GM19372 (cell line): ENCODE results near the gene ATP6V0C.

Experiments used
- ATAC-seq: cut with Tn5 transposase; IDR thresholded peaks from one replicate; pipeline ENCODE4 v1.9.1; 2021; ENCODE audit warnings: mild to moderate bottlenecking, low read depth, moderate library complexity; ENCODE audit not compliant: unreplicated experiment

Gene ATP6V0C

GRCh38 chr16:2490190-2491105, 23.3 kb upstream of the ATP6V0C start:
- no peak for ATAC-seq

GRCh38 chr16:2492292-2492691, 21.5 kb upstream of the ATP6V0C start:
- no peak for ATAC-seq

GRCh38 chr16:2493605-2494004, 20.1 kb upstream of the ATP6V0C start:
- ATAC-seq: no peak

- ATAC-seq: no peak
Observed at GRCh38 chr16:2494616-2495015, 19.1 kb upstream of the ATP6V0C start.

- no peak for ATAC-seq
Observed at GRCh38 chr16:2495041-2495440, 18.7 kb upstream of the ATP6V0C start.

- ATAC-seq: no peak
Observed at GRCh38 chr16:2496223-2497115, 17.3 kb upstream of the ATP6V0C start.

GRCh38 chr16:2497116-2497630, 16.6 kb upstream of the ATP6V0C start:
- ATAC-seq: no peak

- ATAC-seq: no peak
Observed at GRCh38 chr16:2497695-2498484, 15.9 kb upstream of the ATP6V0C start.

- no peak for ATAC-seq
Observed at GRCh38 chr16:2498531-2499253, 15.1 kb upstream of the ATP6V0C start.

GRCh38 chr16:2499454-2499853, 14.3 kb upstream of the ATP6V0C start:
- no peak for ATAC-seq

GRCh38 chr16:2499890-2500429, 13.8 kb upstream of the ATP6V0C start:
- no peak for ATAC-seq

- no peak for ATAC-seq
Observed at GRCh38 chr16:2500430-2500917, 13.3 kb upstream of the ATP6V0C start.

- no peak for ATAC-seq
Observed at GRCh38 chr16:2500918-2501750, 12.6 kb upstream of the ATP6V0C start.

GRCh38 chr16:2501946-2502895, 11.5 kb upstream of the ATP6V0C start:
- no peak for ATAC-seq

GRCh38 chr16:2505695-2506094, 8.1 kb upstream of the ATP6V0C start:
- no peak for ATAC-seq

- no peak for ATAC-seq
Observed at GRCh38 chr16:2507052-2507659, 6.6 kb upstream of the ATP6V0C start.

GRCh38 chr16:2507665-2508064, 6.1 kb upstream of the ATP6V0C start:
- no peak for ATAC-seq
